Measurements from ENCODE around the gene KLB.
A peak's percentile ranks its signal among the peaks of the same experiment; 100 is the strongest.

Gene KLB

GRCh38 chr4:39427520-39428114, 20.9 kb downstream of the KLB start:
- H2AFZ ChIP-seq (ENCODE audit: low read length), result no peak overlapping the region
- H3K4me2 ChIP-seq (ENCODE audit: low read depth, low read length), result no peak overlapping the region
- no peaks in the 10 kb centered on the region for H3K9me3 ChIP-seq (replicated peaks; ENCODE audit: insufficient read depth, low read length)

DNA sequence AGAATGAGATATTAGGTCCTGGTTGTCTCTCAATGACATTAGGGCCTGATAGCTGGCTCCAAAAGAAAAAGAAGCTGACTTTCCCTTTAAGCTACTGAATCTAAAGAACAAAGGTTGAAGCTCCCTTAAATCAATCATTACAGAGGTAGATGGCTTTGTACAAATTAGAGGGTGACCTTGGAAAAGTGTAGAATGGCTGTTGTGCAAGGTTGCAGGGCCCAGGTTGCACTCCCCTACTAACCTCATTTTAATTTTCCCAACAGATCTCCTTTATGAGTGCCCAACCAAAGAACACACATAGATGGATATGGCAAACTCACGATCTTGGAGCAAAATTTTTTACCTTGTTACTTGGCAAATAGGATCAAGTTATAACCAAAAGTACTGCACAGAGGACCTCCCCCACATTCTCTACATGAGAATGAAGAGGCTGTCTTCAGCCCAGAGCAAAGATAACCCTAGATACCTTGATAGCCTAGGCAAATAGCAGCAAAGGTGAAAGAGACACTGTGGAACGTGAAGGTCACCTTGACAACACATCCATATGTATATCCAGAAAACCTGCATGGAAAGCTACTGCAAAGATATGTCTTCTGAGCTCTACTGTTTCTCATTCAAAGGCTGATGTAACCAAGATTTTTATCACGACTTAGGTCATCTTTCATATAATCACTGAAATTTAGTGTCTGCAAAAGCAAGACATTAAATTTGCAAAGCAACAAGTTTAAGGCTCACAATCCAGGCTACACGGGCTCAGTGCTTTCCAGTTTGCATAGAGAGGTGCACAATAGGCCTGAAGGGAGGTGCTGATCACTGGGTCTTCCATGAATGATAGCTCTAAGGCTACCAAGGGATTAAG, 23.0 kb downstream of the KLB start:
- Histone ChIP-seq H3K4me3 (ENCODE audit: low read length) (no peak overlapping the region), H3K27ac (ENCODE audit: low read length) (no peak overlapping the region), H3K9me3 (replicated peaks; ENCODE audit: insufficient read depth, low read length) (no peaks in the 10 kb centered on the region), H3K79me2 (ENCODE audit: low read length) (no peaks in the 10 kb centered on the region), H4K20me1 (ENCODE audit: insufficient read depth, low read length) (no peaks in the 10 kb centered on the region), H3K4me1 (ENCODE audit: low read length) (no peaks in the 10 kb centered on the region), H3K27me3 (replicated peaks; ENCODE audit: insufficient read depth, low read length) (no peaks in the 10 kb centered on the region), H3K36me3 (replicated peaks; ENCODE audit: insufficient read depth, low read length) (no peaks in the 10 kb centered on the region), H3K4me2 (ENCODE audit: low read depth, low read length) (no peak overlapping the region), H3K9ac (ENCODE audit: low read length) (no peak overlapping the region), H3F3A (ENCODE audit: insufficient read depth, low read length) (no peaks in the 10 kb centered on the region), H2AFZ (ENCODE audit: low read length) (peak overlapping the region; percentile 13; the same call in 1 of the 2 replicates), H3K9me2 (replicated peaks; ENCODE audit: insufficient read depth, low read length) (no peaks in the 10 kb centered on the region)
- no peak for DNase-seq
- TF ChIP-seq EZH2 (optimal IDR thresholded peaks at IDR 0.05; ENCODE audit: low read depth, low read length), result no peak
- no peak for TF ChIP-seq EZH2phosphoT487 (IDR thresholded peaks at IDR 0.05; ENCODE audit: low read length)
- TF ChIP-seq CTCF (IDR thresholded peaks at IDR 0.05; ENCODE audit: low read length), result no peak

More at GRCh38 chr4:39427520-39428114, 20.9 kb downstream of the KLB start:
- Histone ChIP-seq H3K36me3 (replicated peaks; ENCODE audit: insufficient read depth, low read length) (no peaks in the 10 kb centered on the region), H4K20me1 (ENCODE audit: insufficient read depth, low read length) (no peaks in the 10 kb centered on the region), H3K4me1 (ENCODE audit: low read length) (no peaks in the 10 kb centered on the region), H3F3A (ENCODE audit: insufficient read depth, low read length) (no peaks in the 10 kb centered on the region), H3K27ac (ENCODE audit: low read length) (no peak overlapping the region), H3K4me3 (ENCODE audit: low read length) (no peak overlapping the region), H3K27me3 (replicated peaks; ENCODE audit: insufficient read depth, low read length) (no peaks in the 10 kb centered on the region), H3K9me2 (replicated peaks; ENCODE audit: insufficient read depth, low read length) (no peaks in the 10 kb centered on the region), H3K9ac (ENCODE audit: low read length) (no peak overlapping the region), H3K79me2 (ENCODE audit: low read length) (no peaks in the 10 kb centered on the region)
- DNase-seq, result no peak
- TF ChIP-seq EZH2 (optimal IDR thresholded peaks at IDR 0.05; ENCODE audit: low read depth, low read length) (no peak), EZH2phosphoT487 (IDR thresholded peaks at IDR 0.05; ENCODE audit: low read length) (no peak)

GRCh38 chr4:39433878-39434492, 27.3 kb downstream of the KLB start:
- Histone ChIP-seq H3K4me1 (ENCODE audit: low read length) (no peaks in the 10 kb centered on the region), H3K36me3 (replicated peaks; ENCODE audit: insufficient read depth, low read length) (no peaks in the 10 kb centered on the region), H3K79me2 (ENCODE audit: low read length) (no peaks in the 10 kb centered on the region)

More at GRCh38 chr4:39433878-39434492, 27.3 kb downstream of the KLB start:
- no peak for DNase-seq
- Histone ChIP-seq H2AFZ (ENCODE audit: low read length) (no peak overlapping the region), H3K9me2 (replicated peaks; ENCODE audit: insufficient read depth, low read length) (no peaks in the 10 kb centered on the region), H3K4me3 (ENCODE audit: low read length) (no peak overlapping the region), H3K4me2 (ENCODE audit: low read depth, low read length) (no peak overlapping the region), H3K27ac (ENCODE audit: low read length) (no peak overlapping the region), H4K20me1 (ENCODE audit: insufficient read depth, low read length) (no peaks in the 10 kb centered on the region), H3K27me3 (replicated peaks; ENCODE audit: insufficient read depth, low read length) (no peaks in the 10 kb centered on the region), H3F3A (ENCODE audit: insufficient read depth, low read length) (no peaks in the 10 kb centered on the region), H3K9ac (ENCODE audit: low read length) (no peak overlapping the region), H3K9me3 (replicated peaks; ENCODE audit: insufficient read depth, low read length) (no peaks in the 10 kb centered on the region)
- TF ChIP-seq CTCF (IDR thresholded peaks at IDR 0.05; ENCODE audit: low read length), result no peak
- TF ChIP-seq EZH2phosphoT487 (IDR thresholded peaks at IDR 0.05; ENCODE audit: low read length), result no peak
- no peak for TF ChIP-seq EZH2 (optimal IDR thresholded peaks at IDR 0.05; ENCODE audit: low read depth, low read length)
